Measurements from ENCODE around the gene DMD. TPM values are rescaled to one million over a fixed set of nuclear protein-coding genes. Genes with fewer than 3 reads are reported as not detected.

The DMD gene
- total and polyA plus RNA-seq, 2 of the 8 experiments (the other 6 are each of a cell fraction or from before 2014, with no cell fraction given), result 4.8 to 7.4 TPM

DNA sequence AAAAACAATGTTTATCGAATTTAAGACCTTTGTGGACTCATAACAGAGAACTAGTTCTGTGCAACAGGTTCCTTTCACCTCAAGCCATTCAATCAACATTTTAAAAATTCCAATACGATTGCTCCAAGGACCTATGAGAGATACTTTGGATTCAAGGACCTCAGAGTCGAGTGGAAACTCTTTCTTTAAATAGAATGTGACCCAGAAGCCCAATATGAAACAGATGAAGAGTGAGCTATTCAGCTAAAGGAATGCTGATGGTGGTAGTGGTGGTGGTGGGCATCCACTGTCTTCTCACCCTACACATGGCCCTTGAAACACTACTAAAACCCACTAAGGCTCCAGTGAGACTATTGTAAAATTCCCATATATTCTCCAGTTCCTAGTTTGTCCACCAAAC, 257.2 kb downstream of the DMD start (continued):
- TF ChIP-seq, protein P1, sequence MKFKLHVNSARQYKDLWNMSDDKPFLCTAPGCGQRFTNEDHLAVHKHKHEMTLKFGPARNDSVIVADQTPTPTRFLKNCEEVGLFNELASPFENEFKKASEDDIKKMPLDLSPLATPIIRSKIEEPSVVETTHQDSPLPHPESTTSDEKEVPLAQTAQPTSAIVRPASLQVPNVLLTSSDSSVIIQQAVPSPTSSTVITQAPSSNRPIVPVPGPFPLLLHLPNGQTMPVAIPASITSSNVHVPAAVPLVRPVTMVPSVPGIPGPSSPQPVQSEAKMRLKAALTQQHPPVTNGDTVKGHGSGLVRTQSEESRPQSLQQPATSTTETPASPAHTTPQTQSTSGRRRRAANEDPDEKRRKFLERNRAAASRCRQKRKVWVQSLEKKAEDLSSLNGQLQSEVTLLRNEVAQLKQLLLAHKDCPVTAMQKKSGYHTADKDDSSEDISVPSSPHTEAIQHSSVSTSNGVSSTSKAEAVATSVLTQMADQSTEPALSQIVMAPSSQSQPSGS (IDR thresholded peaks at IDR 0.05; ENCODE audit: low read length), result no peak
- TF ChIP-seq TAF1 (IDR thresholded peaks at IDR 0.05; ENCODE audit: low read depth, low read length) (no peak), CBX5 (IDR thresholded peaks at IDR 0.05; ENCODE audit: low read depth, low read length) (no peak), RFX5 (IDR thresholded peaks at IDR 0.05; ENCODE audit: borderline replicate concordance, low read depth, low read length) (no peak), POLR2A (IDR thresholded peaks at IDR 0.05; ENCODE audit: control extremely low read depth in 1 of 2, low read depth in 2 of 2, low read length in 2 of 2) (no peak), SIRT6 (IDR thresholded peaks at IDR 0.05; ENCODE audit: low read length) (no peak)

All from H1 (cell line).